Mesenchymal stem cell (in vitro differentiated cells and primary cell): ENCODE measurements around the gene PDX1.

ENCODE experiments used
- DNase-seq: peaks from one replicate; pipeline ENCODE4 v3.0.0-alpha.2; 2013
- H2AFZ ChIP-seq: one replicate; pipeline ENCODE4 v1.6.1; 2013; ENCODE audit warnings: low read depth, mild to moderate bottlenecking, control low read depth, inconsistent platforms, low read length, moderate library complexity
- H2AK5ac ChIP-seq: 2 replicates; pipeline ENCODE4 v1.6.1; 2013; ENCODE audit warnings: low read length, moderate library complexity, mild to moderate bottlenecking, inconsistent platforms; ENCODE audit not compliant: severe bottlenecking
- H2BK120ac ChIP-seq: one replicate; pipeline ENCODE4 v1.6.1; 2013; ENCODE audit warnings: low read depth, mild to moderate bottlenecking, inconsistent platforms, low read length, moderate library complexity
- H2BK12ac ChIP-seq, 2 experiments: one replicate each; pipeline ENCODE4 v1.6.1; 2013; ENCODE audit warnings: inconsistent platforms in 2 of 2, low read length in 2 of 2, mild to moderate bottlenecking in 2 of 2, moderate library complexity in 2 of 2, control low read depth in 1 of 2
- H2BK15ac ChIP-seq: one replicate; pipeline ENCODE4 v1.6.1; 2013; ENCODE audit warnings: mild to moderate bottlenecking, low read depth, inconsistent platforms; ENCODE audit not compliant: poor library complexity, severe bottlenecking
- H2BK5ac ChIP-seq: 2 replicates; pipeline ENCODE4 v1.6.1; 2013; ENCODE audit warnings: low read depth, mild to moderate bottlenecking, low read length, control low read depth, inconsistent platforms; ENCODE audit not compliant: poor library complexity, severe bottlenecking
- H3K14ac ChIP-seq, 2 experiments: one replicate each; pipeline ENCODE4 v1.6.1; 2013; ENCODE audit warnings: inconsistent platforms in 2 of 2, low read length in 2 of 2, control low read depth in 1 of 2, mild to moderate bottlenecking in 1 of 2, moderate library complexity in 1 of 2
- H3K18ac ChIP-seq, 2 experiments: one replicate each; pipeline ENCODE4 v1.6.1; 2013; ENCODE audit warnings: inconsistent platforms in 2 of 2, low read length in 2 of 2, control low read depth in 1 of 2, low read depth in 1 of 2, mild to moderate bottlenecking in 1 of 2
- H3K23ac ChIP-seq, 2 experiments: one replicate each; pipeline ENCODE4 v1.6.1; 2013; ENCODE audit warnings: inconsistent platforms in 2 of 2, low read length in 2 of 2, mild to moderate bottlenecking in 2 of 2, moderate library complexity in 2 of 2, control low read depth in 1 of 2
- H3K27ac ChIP-seq: 2 replicates; pipeline ENCODE4 v1.5.1; 2013; ENCODE audit warnings: mild to moderate bottlenecking, moderate library complexity, low read length, control low read depth, inconsistent platforms; ENCODE audit not compliant: poor library complexity, severe bottlenecking
- H3K27me3 ChIP-seq, 2 experiments: 2 replicates each; pipeline versions ENCODE4 v1.6.1 to v1.7.0; 2013; ENCODE audit warnings: low read length in 2 of 2, mild to moderate bottlenecking in 2 of 2, moderate library complexity in 2 of 2, control low read depth in 1 of 2, inconsistent platforms in 1 of 2; ENCODE audit not compliant: control insufficient read depth in 1 of 2, insufficient read depth in 1 of 2
- H3K36me3 ChIP-seq, 2 experiments: 2 replicates each; pipeline versions ENCODE4 v1.6.1 to v1.7.0; 2013; ENCODE audit warnings: low read length in 2 of 2, control low read depth in 1 of 2, inconsistent platforms in 1 of 2, low read depth in 1 of 2, mild to moderate bottlenecking in 1 of 2; ENCODE audit not compliant: insufficient read depth in 2 of 2, control insufficient read depth in 1 of 2
- H3K4ac ChIP-seq, 2 experiments: one replicate each; pipeline ENCODE4 v1.6.1; 2013; ENCODE audit warnings: inconsistent platforms in 2 of 2, low read length in 2 of 2, mild to moderate bottlenecking in 2 of 2, moderate library complexity in 2 of 2, control low read depth in 1 of 2, low read depth in 1 of 2
- H3K4me1 ChIP-seq: 2 replicates; pipeline ENCODE4 v1.6.1; 2013; ENCODE audit warnings: low read depth, low read length, control low read depth; ENCODE audit not compliant: control insufficient read depth, insufficient read depth
- H3K4me2 ChIP-seq: 2 replicates; pipeline ENCODE4 v1.6.1; 2013; ENCODE audit warnings: low read length, mild to moderate bottlenecking, inconsistent platforms; ENCODE audit not compliant: poor library complexity, severe bottlenecking
- H3K4me3 ChIP-seq, 2 experiments: 2 replicates each; pipeline versions ENCODE4 v1.5.1 to v1.7.0; 2013; ENCODE audit warnings: low read length in 2 of 2, mild to moderate bottlenecking in 2 of 2, control low read depth in 1 of 2, low read depth in 1 of 2; ENCODE audit not compliant: insufficient read depth in 1 of 2
- H3K79me1 ChIP-seq: replicated peaks from 2 replicates; pipeline ENCODE4 v1.6.1; 2013; ENCODE audit warnings: mild to moderate bottlenecking, control low read depth, low read length, inconsistent platforms; ENCODE audit not compliant: poor library complexity, severe bottlenecking
- H3K9ac ChIP-seq: 2 replicates; pipeline ENCODE4 v1.7.0; 2013; ENCODE audit warnings: mild to moderate bottlenecking, low read length, moderate library complexity
- H3K9me3 ChIP-seq: 2 replicates; pipeline ENCODE4 v1.7.0; 2013; ENCODE audit warnings: mild to moderate bottlenecking, low read length; ENCODE audit not compliant: control insufficient read depth
- H4K8ac ChIP-seq: one replicate; pipeline ENCODE4 v1.6.1; 2013; ENCODE audit warnings: inconsistent platforms, mild to moderate bottlenecking, low read length, moderate library complexity
- H4K91ac ChIP-seq: one replicate; pipeline ENCODE4 v1.6.1; 2013; ENCODE audit warnings: mild to moderate bottlenecking, low read length, inconsistent platforms
- WGBS: methylation state at CpG from one replicate; pipeline ENCODE4 v1.1.7; 2013; ENCODE audit warnings: mixed read lengths; 5-methylcytosine and 5-hydroxymethylcytosine counted together

Gene PDX1

GRCh38 chr13:27923794-27924528 is 4.2 kb downstream of the PDX1 start:
- no peak overlapping the region for H2BK120ac ChIP-seq
- H3K9ac ChIP-seq, result no peak overlapping the region
- no peak overlapping the region for H2BK15ac ChIP-seq
- H2AK5ac ChIP-seq, result no peak overlapping the region
- H4K91ac ChIP-seq, result no peak overlapping the region
- H3K4me2 ChIP-seq, result no peak overlapping the region
- H3K4ac ChIP-seq, result no peak overlapping the region
- 5% methylated on average over 47 of the region's 48 CpGs for WGBS
- H2BK12ac ChIP-seq, result no peak overlapping the region
- no peak overlapping the region for H2BK5ac ChIP-seq
- H3K27me3 ChIP-seq, result peaks cover 97 to 98% of the 10 kb centered on the region in 2 experiments
- no peak overlapping the region for H3K27ac ChIP-seq
- no peak overlapping the region for H3K14ac ChIP-seq
- H3K9me3 ChIP-seq, result peaks cover 6% of the 10 kb centered on the region
- no peak overlapping the region for H3K18ac ChIP-seq
- H4K8ac ChIP-seq, result no peak overlapping the region
- peaks cover 24% of the 10 kb centered on the region for H3K4me1 ChIP-seq
- DNase-seq, result no peak
- no peaks in the 10 kb centered on the region for H3K79me1 ChIP-seq
- no peak overlapping the region for H2AFZ ChIP-seq
- H3K36me3 ChIP-seq, result no peaks in the 10 kb centered on the region
- no peak overlapping the region for H3K4me3 ChIP-seq
- no peak overlapping the region for H3K23ac ChIP-seq

- Histone ChIP-seq H3K4me2 (no peak overlapping the region), H3K4me3 (no peak overlapping the region), H3K4ac (no peak overlapping the region), H3K36me3 (no peaks in the 10 kb centered on the region), H3K27ac (no peak overlapping the region), H3K4me1 (peaks cover 23% of the 10 kb centered on the region), H3K14ac (no peak overlapping the region), H4K8ac (no peak overlapping the region), H2BK120ac (no peak overlapping the region), H3K9ac (no peak overlapping the region), H3K23ac (no peak overlapping the region), H2BK12ac (no peak overlapping the region), H3K18ac (no peak overlapping the region), H2AK5ac (no peak overlapping the region), H2AFZ (no peak overlapping the region), H3K9me3 (peaks cover 9% of the 10 kb centered on the region), H2BK15ac (no peak overlapping the region), H3K27me3 (peaks cover 97 to 98% of the 10 kb centered on the region in 2 experiments), H4K91ac (no peak overlapping the region), H2BK5ac (no peak overlapping the region), H3K79me1 (no peaks in the 10 kb centered on the region)
- 8% methylated on average over 44 of the region's 46 CpGs for WGBS
- no peak for DNase-seq
Observed at GRCh38 chr13:27924529-27925141, 4.8 kb downstream of the PDX1 start.

- Histone ChIP-seq H4K91ac (no peak overlapping the region), H3K27ac (no peak overlapping the region), H3K79me1 (no peaks in the 10 kb centered on the region), H3K27me3 (peaks cover 100% of the 10 kb centered on the region in 2 experiments), H3K9ac (no peak overlapping the region), H3K4me2 (no peak overlapping the region), H2BK12ac (no peak overlapping the region), H3K23ac (no peak overlapping the region), H2BK15ac (no peak overlapping the region), H2BK120ac (no peak overlapping the region), H4K8ac (no peak overlapping the region), H3K18ac (no peak overlapping the region), H3K4me1 (peaks cover 15% of the 10 kb centered on the region), H3K36me3 (no peaks in the 10 kb centered on the region), H3K9me3 (peaks cover 13% of the 10 kb centered on the region), H2AFZ (no peak overlapping the region), H3K4me3 (no peak overlapping the region), H2BK5ac (no peak overlapping the region), H3K4ac (no peak overlapping the region), H2AK5ac (no peak overlapping the region), H3K14ac (no peak overlapping the region)
- 61% methylated on average over 8 of the region's 9 CpGs for WGBS
- no peak for DNase-seq
Observed at GRCh38 chr13:27925220-27925991, 5.6 kb downstream of the PDX1 start.
